OCI-LY3 (cell line): ENCODE results near the gene RHOBTB3.

Experiments used
- EZH2phosphoT487 ChIP-seq: fragments of 200-600 bp; shearing (Covaris generic); IDR thresholded peaks from 2 replicates; pipeline ENCODE4 v1.6.1; 2018; ENCODE audit warnings: antibody characterized with exemption, mixed run types, low read depth
- TF ChIP-seq, protein P1 (sequence below): fragments of 200-600, 300-600 bp; sonication (generic); IDR thresholded peaks from 2 replicates; pipeline ENCODE4 v1.5.1; 2014; ENCODE audit warnings: antibody characterized with exemption, low read length, low read depth

DNA sequence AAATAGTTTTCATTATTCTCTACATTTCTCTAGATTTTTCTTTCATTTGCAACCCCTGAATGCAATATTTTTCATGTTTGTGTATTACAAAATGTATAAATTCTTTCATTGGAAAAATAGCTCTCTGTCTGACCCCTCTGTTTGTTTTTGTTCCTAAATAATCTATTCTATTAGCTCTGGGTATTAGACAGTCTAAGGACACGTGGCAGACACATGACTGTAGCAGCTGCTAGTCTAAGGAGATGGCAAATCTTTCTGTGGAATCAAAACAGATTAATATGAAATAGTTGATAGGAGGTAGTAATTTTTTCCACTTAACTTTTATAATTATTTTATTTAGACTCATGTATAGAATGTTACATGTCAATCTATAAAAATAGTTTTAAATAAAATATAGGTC is 27.0 kb upstream of the RHOBTB3 start:
- TF ChIP-seq, protein P1, sequence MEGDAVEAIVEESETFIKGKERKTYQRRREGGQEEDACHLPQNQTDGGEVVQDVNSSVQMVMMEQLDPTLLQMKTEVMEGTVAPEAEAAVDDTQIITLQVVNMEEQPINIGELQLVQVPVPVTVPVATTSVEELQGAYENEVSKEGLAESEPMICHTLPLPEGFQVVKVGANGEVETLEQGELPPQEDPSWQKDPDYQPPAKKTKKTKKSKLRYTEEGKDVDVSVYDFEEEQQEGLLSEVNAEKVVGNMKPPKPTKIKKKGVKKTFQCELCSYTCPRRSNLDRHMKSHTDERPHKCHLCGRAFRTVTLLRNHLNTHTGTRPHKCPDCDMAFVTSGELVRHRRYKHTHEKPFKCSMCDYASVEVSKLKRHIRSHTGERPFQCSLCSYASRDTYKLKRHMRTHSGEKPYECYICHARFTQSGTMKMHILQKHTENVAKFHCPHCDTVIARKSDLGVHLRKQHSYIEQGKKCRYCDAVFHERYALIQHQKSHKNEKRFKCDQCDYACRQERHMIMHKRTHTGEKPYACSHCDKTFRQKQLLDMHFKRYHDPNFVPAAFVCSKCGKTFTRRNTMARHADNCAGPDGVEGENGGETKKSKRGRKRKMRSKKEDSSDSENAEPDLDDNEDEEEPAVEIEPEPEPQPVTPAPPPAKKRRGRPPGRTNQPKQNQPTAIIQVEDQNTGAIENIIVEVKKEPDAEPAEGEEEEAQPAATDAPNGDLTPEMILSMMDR, result no peak
- TF ChIP-seq EZH2phosphoT487, result no peak
